Gastrocnemius medialis (tissue), 4 donors: ENCODE results near the gene EXPH5.

Source experiments
- POLR2A ChIP-seq, 2 donors: fragments of 450-650 bp; IDR thresholded peaks; one replicate each; pipeline ENCODE4 v1.6.1; 2017; ENCODE audit warnings: antibody characterized with exemption in 2 of 2, mild to moderate bottlenecking in 2 of 2, moderate library complexity in 2 of 2
- TF ChIP-seq, protein P1 (sequence below), 5 experiments: fragments of 450-650 bp in 3 of 5; fragments of 200-600 bp in 2 of 5; sonication (generic) in 2 of 5; IDR thresholded peaks in 4 of 5; conservative IDR thresholded peaks in 1 of 5; 1 replicate in 4 of 5; 2 replicates in 1 of 5; pipeline ENCODE4 v1.5.1; 2016 to 2019; ENCODE audit warnings: antibody characterized with exemption in 5 of 5, mild to moderate bottlenecking in 3 of 5, moderate library complexity in 3 of 5

DNA sequence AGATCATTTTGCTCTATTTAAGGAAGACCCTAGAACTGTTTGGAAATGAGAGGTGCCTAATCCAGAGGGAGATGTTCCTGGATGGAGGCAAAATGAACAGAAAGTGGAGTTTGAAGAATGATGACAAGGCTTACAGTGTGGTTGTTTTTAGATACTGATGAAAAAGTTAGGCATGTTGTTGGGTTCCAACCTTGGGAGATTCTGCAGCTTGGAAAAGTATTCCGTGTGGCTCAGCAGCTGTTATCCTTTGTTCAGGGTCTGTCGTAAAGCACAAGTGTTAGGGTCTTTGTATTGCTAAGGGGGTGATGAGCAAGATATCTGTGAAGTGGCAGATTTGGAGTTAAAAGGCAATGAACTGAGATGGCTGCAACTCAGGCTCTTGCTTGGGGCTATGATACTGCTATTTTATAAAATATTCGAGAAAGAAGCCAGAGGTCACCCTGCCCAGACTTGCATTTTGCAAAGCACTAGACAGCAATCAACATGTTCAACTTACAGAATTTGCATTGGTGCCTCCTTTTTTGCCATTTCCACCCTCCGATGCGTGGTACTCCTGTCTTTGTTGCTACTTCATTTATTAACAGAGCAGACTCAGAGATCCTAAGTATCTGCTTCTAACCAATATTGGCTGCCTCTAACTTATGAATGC is 50.1 kb downstream of the EXPH5 start:
- no peak for TF ChIP-seq POLR2A (IDR thresholded peaks at IDR 0.05)
- TF ChIP-seq, protein P1, sequence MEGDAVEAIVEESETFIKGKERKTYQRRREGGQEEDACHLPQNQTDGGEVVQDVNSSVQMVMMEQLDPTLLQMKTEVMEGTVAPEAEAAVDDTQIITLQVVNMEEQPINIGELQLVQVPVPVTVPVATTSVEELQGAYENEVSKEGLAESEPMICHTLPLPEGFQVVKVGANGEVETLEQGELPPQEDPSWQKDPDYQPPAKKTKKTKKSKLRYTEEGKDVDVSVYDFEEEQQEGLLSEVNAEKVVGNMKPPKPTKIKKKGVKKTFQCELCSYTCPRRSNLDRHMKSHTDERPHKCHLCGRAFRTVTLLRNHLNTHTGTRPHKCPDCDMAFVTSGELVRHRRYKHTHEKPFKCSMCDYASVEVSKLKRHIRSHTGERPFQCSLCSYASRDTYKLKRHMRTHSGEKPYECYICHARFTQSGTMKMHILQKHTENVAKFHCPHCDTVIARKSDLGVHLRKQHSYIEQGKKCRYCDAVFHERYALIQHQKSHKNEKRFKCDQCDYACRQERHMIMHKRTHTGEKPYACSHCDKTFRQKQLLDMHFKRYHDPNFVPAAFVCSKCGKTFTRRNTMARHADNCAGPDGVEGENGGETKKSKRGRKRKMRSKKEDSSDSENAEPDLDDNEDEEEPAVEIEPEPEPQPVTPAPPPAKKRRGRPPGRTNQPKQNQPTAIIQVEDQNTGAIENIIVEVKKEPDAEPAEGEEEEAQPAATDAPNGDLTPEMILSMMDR (IDR thresholded peaks at IDR 0.05 in 4 of 5, conservative IDR thresholded peaks at IDR 0.05 in 1 of 5): no peak
